GM18526 (cell line): ENCODE measurements around the gene MIA.

Experiments
- POLR2A ChIP-seq: IDR thresholded peaks from 3 replicates; pipeline ENCODE4 v1.6.1; 2011; ENCODE audit not compliant: insufficient read length; ENCODE audit errors: extremely low read depth

The MIA gene

DNA sequence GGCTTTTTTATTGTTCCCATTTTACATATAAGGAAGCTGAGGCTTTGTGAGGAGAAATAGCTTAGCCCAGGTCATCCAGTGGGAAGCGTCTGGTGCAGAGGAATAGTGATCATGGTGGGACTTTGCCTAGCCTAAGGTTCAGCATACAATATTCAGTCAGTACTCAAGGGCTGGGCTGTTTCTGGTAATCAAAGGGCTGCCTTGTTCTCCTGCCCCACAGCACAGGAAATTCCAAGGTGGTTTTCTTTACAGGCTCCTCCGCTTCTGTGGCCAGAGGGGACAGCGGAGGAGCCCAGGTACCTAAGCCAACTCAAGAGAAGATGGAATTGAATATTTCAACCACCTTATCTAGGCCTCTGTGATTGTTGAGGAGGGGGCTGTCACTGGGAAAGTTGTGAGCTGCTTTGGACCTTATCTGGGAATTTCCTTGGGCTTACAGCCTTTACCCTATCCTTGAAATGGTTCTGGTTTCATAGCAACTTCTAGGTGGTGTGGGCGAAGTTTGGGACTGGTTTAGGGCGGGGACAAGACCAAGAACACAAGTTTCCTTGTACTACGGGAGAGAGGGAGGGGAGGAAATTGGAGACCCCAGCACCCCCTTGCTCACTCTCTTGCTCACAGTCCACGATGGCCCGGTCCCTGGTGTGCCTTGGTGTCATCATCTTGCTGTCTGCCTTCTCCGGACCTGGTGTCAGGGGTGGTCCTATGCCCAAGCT lies at the start of gene MIA:
TSS of gene MIA (plus strand) at position 606 of the 716 bp plus-strand sequence. CDS start at position 628, 22 bp downstream.
- no peak for TF ChIP-seq POLR2A

DNA sequence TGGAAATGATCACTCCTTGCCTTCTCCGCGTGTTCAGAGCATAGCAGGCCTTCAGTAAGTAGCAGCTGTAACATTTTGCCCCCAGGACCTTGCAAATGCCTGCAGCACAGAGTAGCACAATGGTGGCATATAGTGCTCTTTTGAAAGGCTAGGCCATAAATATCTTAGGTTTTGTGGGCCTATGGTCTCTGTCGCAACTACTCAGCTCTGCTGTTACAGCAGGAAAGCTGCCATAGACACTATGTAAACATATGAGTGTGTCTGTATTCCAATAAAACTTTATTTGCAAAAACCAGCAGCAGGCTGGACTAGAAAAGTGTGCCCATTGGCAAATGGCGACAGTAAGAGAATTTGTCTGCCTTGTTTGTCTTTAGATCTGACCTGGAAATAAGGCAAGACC lies 49.0 kb upstream of the MIA start:
- TF ChIP-seq POLR2A: no peak

DNA sequence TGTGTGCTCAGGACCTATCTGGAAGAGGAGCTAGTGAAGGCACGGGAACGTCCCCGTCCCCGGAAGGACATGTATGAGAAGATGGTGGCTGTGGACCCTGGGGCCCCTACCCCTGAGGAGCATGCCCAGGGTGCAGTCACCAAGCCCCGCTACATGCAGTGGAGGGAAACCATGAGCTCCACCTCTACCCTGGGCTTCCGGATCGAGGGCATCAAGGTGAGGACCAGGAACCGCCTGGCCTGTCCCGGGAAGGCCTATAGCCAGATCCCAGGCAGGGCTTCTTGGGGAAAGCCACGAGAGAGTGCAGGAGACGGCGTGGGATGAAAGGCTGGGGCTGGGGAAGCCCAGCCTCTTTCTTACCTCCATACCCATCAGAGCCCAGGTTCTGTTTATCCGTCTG lies 42.2 kb upstream of the MIA start:
- TF ChIP-seq POLR2A: no peak

DNA sequence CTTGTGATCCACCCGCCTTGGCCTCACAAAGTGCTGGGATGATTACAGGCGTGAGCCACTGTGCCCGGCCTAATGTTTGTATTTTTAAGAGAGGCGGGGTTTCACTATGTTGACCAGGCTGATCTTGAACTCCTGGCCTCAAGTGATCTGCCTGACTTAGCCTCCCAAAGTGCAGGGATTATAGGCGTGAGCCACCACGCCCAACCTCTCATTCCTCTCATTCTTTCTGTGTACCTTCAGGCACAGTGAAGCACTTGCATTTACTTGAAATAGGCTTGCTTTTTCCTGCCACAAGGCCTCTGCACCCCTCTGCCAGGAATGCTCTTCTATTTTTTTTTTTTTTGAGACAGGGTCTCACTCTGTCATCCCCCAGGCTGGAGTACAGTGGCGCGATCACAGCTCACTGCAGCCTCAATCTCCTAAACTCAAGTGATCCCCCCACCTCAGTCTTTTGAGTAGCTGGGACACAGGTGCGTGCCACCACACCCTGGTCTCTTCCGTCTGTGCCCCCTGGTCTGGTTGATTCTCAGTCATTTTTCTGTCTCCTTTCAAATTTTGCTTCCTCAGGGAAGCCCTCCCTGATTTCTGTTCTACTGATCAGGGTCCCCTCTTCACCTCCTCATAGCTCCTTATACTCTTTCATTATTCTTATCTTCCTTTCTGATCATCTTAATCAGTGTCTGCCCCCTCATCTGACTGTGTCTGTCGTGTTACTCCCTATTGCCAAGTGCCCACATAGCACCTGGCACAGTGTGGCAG lies 40.1 kb upstream of the MIA start:
- TF ChIP-seq POLR2A: no peak

DNA sequence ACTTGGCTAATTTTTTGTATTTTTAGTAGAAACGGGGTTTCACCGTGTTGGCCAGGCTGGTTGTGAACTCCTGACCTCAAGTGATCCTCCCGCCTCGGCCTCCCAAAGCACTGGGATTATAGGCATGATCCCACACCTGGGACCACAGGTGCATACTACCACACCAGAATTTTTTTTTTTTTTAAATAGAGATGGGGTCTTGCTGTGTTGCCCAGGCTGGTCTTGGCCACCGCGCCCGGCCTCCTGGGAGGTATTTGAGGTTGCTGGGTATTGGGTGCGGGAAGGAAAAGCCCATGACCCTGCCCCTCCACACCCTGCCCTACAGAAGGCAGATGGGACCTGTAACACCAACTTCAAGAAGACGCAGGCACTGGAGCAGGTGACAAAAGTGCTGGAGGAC lies 38.7 kb upstream of the MIA start:
- TF ChIP-seq POLR2A: no peak

DNA sequence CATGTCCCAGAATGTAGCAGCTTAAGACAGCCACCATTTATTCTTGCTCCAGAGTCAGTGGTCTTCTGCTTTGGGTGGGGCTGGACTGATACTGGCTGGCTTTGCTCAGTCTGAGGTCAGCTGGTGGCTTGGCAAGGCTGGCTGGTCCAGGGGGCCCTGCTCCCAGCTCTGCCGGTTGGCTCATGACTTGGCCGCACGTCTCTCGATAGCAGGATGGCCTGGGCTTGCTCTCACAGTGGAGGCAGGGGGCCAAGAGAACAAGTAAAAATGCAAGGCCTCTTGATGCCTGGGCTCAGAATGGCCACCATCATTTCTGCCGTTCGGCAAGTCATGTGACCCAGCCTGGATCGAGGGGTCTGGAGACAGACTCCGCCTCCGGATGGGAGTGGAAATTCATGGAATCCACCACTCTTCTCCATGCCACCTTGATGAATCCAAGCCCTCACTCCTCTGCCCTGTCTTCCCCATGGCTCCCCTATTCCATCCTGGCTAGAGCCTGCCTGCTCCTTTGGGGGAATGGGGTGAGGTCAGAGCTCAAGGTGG lies 38.1 kb upstream of the MIA start:
- no peak for TF ChIP-seq POLR2A

DNA sequence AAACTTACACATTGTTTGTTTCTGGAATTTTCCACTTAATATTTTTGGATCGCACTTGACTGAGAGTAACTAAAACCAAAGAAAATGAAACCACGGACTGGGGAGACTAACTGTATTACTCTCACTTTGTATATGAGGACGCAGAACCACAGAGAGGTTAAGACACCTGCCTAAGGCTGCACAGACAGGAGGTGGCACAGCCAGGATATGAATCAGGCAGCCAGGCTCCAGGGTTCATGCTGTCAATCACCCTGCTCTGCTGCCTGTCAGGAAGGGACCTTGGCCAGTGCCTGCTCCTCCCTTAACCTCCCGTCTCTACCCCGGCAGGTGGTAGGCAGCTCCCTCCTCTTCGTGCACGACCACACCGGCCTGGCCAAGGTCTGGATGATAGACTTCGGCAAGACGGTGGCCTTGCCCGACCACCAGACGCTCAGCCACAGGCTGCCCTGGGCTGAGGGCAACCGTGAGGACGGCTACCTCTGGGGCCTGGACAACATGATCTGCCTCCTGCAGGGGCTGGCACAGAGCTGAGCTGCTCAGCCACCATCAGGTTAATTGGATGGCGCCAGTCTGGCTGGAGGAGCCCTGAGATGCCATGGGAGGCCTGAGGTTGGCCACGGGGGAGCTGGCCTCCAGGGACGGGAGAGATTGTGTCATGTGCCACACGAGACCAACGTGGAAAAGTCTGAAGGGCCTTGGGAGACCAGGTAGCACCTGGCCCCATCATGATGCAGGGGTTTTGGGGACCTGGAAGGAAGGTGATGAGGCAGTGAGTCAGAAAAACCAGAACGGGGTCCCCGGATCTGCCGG lies 36.1 kb upstream of the MIA start:
- no peak for TF ChIP-seq POLR2A

DNA sequence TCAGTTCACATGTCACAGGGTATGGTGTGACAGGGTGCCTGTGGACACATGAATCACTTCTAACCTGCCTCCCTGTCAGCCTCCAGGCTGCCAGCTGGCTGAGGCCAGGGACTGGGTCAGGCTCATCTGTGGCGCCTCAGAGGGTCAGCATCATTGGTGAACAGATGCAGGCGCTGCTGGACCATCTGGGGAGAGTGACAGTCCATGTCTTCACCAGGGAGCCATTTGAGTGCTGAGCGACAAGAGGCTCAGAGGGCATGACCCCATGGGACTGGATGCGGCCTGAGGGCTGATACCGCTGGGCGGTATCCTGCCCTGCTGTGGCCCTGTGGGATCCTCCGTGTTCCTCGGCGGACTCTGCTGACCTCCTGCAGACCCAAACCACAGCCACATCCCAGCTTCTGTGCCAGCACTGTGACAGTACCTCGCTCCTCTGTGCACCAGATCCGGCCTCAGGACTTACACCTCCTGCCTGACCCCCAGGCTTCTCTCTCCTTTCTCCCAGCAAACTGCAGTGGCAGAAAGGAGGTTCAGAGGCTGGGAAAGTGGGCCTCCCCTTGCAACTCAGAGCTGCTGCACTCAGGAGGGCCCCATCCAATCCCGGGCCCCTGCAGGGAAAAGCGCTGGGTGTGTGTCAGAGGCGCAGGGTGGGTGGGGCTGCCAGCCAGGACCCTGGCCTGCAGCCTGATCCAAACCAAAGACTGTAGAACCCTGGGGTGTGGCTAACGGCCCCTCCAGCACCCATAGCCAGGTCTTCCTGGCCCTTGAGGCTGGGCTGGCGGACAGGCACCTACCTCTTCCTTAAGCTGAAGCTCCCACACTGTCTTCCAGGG lies 35.2 kb upstream of the MIA start:
- no peak for TF ChIP-seq POLR2A

DNA sequence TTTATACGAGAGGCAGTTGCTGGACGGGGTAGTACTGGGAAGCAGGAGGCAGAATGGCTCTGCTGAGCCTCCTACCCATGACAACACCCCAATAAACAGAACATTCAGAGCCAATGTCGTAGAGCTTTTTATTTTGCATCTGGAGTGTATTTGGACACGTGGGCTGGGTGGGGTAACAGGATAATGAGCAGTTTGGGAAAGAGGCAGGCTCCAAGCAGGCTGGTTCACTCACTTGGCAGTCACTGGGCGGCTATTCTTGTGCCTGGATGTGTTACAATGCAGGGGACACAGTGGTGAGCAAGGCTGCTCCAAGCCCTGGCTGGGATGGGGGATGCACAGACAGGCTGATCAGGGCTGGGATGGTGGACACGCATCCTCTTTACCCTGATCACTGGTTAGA lies 34.6 kb upstream of the MIA start:
- no peak for TF ChIP-seq POLR2A

DNA sequence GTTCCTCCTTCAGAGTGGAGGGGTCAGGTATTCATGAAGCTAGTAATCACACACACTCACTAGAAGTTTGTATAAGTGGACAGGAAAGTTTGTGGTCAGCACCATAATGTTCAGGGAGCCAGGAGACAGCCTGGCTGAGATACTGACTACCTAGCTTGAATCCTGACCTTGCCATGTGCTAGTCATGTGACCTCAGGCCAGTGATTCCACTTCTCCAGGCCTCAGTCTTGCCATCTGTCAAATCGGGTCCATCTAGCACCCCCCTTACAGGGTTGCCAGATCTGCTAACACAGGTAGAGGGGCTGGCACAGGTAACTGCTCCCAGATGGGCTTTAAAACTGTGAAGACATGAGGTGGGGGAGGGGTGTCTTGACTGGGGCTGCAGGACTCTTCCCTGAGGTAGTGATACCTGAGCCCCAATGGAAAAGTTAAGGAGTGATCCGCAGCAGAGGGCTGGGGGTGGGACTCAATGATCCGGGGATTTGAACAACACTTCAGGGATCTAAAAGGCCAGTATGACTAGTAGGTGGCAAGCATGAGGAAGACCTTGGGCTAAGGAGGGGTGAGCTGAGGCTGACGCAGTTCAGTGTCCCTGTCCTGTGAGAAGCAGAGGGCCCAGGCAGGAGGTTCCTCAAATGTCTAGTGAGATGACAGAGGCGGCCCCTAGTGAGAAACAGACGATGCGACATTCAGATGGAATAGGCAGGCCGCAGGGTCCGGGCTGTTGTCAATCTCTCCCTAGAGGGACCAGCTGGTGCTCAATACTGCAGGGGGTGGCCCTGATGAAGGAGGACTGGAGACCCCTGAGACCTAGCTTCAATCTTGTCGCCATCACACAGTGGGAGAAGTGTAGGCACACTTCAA lies 33.6 kb upstream of the MIA start:
- TF ChIP-seq POLR2A: no peak

DNA sequence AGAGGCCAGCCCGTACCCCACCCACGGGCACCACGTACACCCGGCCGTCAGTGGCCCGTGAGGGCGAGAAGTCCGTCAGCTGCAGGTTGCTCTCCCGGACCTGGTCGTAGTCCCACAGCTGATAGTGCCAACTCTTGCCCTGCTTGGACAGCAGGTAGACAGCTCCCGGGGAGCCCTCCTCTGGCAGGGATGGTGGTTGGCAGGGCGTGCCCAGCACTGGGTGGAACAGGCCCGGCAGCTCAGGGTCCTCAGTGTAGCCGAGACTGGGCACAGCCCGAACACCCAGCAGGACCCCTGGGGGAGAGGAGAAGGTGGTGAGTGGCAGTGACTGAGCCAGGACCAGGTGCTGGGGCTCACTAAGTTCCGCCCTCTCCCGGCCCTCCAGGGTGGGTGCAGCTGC lies 32.8 kb upstream of the MIA start:
- no peak for TF ChIP-seq POLR2A

DNA sequence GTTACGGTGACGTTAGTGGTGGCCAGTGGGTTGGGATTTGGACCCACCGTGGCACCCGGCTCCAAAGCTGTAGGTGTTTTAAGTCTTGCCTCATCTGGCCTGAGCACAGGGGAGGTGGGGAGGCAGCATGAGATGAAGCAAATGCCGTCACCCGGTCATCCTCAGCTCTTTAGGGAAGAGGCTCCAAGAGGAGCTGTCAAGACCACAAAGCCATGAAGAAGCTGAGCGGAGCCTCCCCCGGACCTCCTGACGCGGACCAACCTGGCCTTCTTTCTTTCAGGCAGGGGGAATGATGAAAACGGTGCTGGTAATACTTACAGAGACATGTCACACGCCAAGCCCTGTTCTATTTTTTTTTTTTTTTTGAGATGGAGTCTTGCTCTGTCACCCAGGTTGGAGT lies 32.4 kb upstream of the MIA start:
- TF ChIP-seq POLR2A: no peak

DNA sequence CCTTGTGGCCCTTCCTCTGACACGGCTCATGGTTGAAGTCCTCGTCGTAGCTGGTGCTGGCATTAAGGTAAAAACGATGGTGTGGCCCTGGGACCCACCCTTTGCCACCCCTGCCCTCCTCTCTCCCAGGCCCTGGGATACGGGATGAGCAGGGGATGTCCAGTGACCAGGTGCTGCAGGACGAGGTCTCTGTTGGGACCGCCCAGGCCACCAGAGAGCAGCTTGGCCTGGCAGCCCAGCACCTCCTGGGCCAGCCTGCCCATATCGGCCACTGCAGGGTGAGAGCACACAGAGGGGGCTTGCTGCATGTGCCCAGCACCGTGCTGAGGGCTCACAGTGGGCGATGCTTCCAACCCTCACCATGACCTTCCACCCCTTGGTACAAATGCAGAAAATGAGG lies 31.4 kb upstream of the MIA start:
- no peak for TF ChIP-seq POLR2A

DNA sequence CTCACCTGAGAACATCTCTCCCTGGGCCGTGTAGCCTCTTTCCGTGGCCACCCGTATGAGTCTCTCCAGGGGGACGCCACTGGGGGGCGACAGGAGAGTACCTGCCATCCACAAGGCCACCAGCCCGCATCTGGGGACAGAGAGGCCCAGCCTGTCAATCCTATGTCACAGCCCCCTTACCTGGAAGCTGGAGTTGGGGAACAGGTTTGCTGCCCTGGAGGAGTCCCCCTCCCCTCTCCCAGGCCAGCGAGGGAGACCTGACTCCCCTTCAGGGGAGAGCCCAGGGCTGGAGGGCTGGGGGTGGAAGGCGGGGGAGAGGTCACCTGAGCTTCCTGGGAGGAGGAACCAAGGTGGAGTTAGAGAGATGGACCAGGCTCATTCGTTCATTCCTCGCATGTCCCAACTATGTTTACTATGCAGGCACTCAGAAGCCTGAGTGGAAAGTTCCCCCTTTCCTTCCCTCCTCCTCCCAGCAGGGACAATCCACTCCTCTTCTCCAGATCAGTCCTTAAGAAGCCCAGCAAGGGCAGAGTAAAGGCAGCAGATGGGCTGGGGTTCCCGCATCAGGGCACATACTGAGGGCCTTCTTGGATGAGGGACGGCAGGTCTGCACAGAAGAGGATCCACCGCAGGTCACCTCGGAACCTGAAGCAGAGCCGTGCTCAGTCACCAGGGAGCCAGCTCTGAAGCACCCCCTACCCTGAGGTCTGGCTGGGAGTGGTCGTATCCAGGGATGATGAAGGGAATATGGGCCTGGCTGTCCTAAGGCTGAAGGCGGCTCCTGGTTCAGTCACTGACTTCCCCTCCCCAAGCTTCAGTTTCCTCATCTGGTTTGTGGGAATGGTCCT lies 30.5 kb upstream of the MIA start:
- no peak for TF ChIP-seq POLR2A
